DND-41 (cell line): Measurements from ENCODE around the gene PLS3.

ENCODE experiments used
- CTCF ChIP-seq: IDR thresholded peaks from 2 replicates; pipeline ENCODE4 v1.5.1; 2012; ENCODE audit warnings: borderline replicate concordance, low read length, moderate library complexity, mild to moderate bottlenecking; ENCODE audit not compliant: poor library complexity, severe bottlenecking; ENCODE audit errors: extremely low read depth
- EZH2 ChIP-seq: IDR thresholded peaks from 3 replicates; pipeline ENCODE4 v1.6.1; 2012; ENCODE audit warnings: borderline replicate concordance, low read depth, mild to moderate bottlenecking, moderate library complexity, low read length, inconsistent platforms; ENCODE audit not compliant: severe bottlenecking

DNA sequence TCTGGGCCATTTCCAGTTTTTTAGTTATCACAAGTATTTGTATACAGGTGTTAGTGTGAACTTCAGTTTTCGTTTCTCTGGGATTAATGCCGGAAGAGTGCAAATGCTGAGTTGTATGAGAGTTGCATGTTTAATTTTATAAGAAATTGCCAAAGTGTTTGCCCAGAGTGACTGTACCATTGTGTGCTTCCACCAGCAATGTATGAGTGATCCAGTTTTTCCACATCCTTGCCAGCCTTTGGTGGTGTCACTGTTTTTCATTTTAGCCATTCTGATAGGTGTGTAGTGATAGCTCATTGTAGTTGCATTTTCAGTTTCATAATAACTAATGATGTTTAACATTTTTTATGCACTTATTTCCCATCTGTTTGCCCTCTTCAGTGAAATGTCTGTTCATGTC, 18.4 kb downstream of the PLS3 start:
- TF ChIP-seq CTCF, result no peak
- no peak for TF ChIP-seq EZH2
